C1 segment of cervical spinal cord (tissue), 14 donors: ENCODE measurements around the gene IVL.

ENCODE experiments used
- DNase-seq, 14 donors: peaks; one replicate each; lab custom pipeline; 2025; lab: John Stamatoyannopoulos, UW

IVL gene

GRCh38 chr1:152946651-152947256, 38.4 kb downstream of the IVL start, which contains the start of gene SPRR5:
Gene SPRR5, plus strand, starts transcription at chr1:152947206. Its CDS starts 1,349 bp downstream, at chr1:152948555.
- no peak for DNase-seq

GRCh38 chr1:152951711-152952110, 43.4 kb downstream of the IVL start:
- no peak for DNase-seq

GRCh38 chr1:152953761-152954160, 45.4 kb downstream of the IVL start:
- no peak for DNase-seq

- DNase-seq = no peak
These were observed 46.1 kb downstream of the IVL start for GRCh38 chr1:152954436-152954835.

GRCh38 chr1:152957561-152957960, 49.2 kb downstream of the IVL start:
- DNase-seq = no peak

GRCh38 chr1:152959273-152959672, 50.9 kb downstream of the IVL start:
- no peak for DNase-seq

- no peak for DNase-seq
These were observed 51.6 kb downstream of the IVL start for GRCh38 chr1:152959801-152960451.

GRCh38 chr1:152960452-152961044, 52.2 kb downstream of the IVL start:
- no peak for DNase-seq
